ENCODE results near the gene RNASE7. TPM values are rescaled to one million over a fixed set of nuclear protein-coding genes. Genes with fewer than 3 reads are reported as not detected.
"Not testable (repeated sequence)": the region's sequence is repeated elsewhere in the genome, so short reads cannot be mapped to it uniquely, and the experiment has no call there.

Gene RNASE7, protein sequence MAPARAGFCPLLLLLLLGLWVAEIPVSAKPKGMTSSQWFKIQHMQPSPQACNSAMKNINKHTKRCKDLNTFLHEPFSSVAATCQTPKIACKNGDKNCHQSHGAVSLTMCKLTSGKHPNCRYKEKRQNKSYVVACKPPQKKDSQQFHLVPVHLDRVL
- total RNA-seq = not detected

DNA sequence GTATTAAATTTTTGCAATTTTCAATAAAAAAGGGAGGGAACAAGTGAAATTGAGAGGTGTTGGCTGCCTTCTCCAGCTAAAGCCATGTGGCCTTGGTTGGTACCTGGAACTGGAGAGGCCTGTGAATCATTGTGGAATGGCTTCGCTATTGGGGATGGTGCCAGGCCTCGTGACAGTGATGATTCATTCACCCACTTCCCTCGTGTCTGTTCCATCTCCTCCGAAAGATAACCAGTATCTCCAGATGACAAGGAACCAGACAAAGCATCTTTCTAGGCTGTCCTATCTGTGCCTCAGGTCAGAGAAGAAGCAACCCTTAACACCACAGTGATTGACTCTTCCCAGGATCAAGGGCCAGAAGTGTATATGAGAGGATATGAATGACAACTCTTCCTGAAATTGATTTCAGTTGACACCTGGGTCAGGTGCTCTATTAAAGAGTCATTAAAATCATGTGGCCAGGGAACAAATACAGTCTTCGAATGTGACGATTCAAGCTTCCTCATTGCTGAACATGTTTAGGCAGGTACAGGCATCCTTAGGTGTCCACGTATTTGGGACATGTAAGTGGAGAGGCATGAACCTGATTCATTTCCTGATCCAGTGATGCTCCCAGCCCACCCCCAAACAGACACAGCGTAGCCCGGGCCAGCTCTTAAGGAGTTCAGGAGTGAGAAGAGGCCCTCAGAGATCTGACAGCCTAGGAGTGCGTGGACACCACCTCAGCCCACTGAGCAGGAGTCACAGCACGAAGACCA is at the start of gene RNASE7:
Gene RNASE7, plus strand, starts transcription at position 687 of the 758 bp plus-strand sequence. CDS start 631 bp downstream, outside the sequence.
- no peaks in the 10 kb centered on the region for H3K36me3 Mint-ChIP-seq (ENCODE audit: low read depth)
- POLR2A ChIA-PET = no interaction called here
- CTCF ChIA-PET = interaction anchor here (1.7 to 7.2 kb wide), 4 partner anchors 13 to 71 kb away, joined by 5 to 172 read pairs (median 14); partner anchors contain the start of gene TPPP2

GRCh38 chr14:20996521-20996920 is 45.6 kb upstream of the RNASE7 start:
- no peaks in the 10 kb centered on the region for H3K27me3 Mint-ChIP-seq (ENCODE audit: low read depth)
- DNase-seq = no peak
- H3K9me3 Mint-ChIP-seq (ENCODE audit: insufficient read depth) = no peaks in the 10 kb centered on the region
- no peak overlapping the region for H3K4me3 Mint-ChIP-seq
- ChIA-PET CTCF (interaction anchor here (1.0 to 11.9 kb wide), 3 partner anchors 9 to 43 kb away, joined by 3 to 126 read pairs (median 4); no protein-coding TSS in a partner anchor), POLR2A (no interaction called here)
- no peak for ATAC-seq
- H3K27ac Mint-ChIP-seq = no peak overlapping the region
- peaks cover 52% of the 10 kb centered on the region for H3K36me3 Mint-ChIP-seq (ENCODE audit: low read depth)
- H3K4me1 Mint-ChIP-seq (ENCODE audit: low read depth) = peaks cover 23% of the 10 kb centered on the region

More for the DNA sequence above, at the start of gene RNASE7:
- no peaks in the 10 kb centered on the region for H3K9me3 Mint-ChIP-seq (ENCODE audit: insufficient read depth)
- H3K4me1 Mint-ChIP-seq (ENCODE audit: low read depth) = peaks cover 6% of the 10 kb centered on the region
- no peak within 1 kb of the TSS for H3K27ac Mint-ChIP-seq
- peaks cover 31% of the 10 kb centered on the region for H3K27me3 Mint-ChIP-seq (ENCODE audit: low read depth)
- no peak for ATAC-seq
- no peak within 1 kb of the TSS for H3K4me3 Mint-ChIP-seq
- no peak for DNase-seq

GRCh38 chr14:20997115-20997514 is 45.0 kb upstream of the RNASE7 start:
- CTCF ChIA-PET = interaction anchor here (1.0 to 11.9 kb wide), 5 partner anchors 8 to 108 kb away, joined by 3 to 126 read pairs (median 13); no protein-coding TSS in a partner anchor
- H3K27me3 Mint-ChIP-seq (ENCODE audit: low read depth) = no peaks in the 10 kb centered on the region
- ATAC-seq = no peak
- POLR2A ChIA-PET = no interaction called here
- DNase-seq = no peak
- H3K27ac Mint-ChIP-seq = no peak overlapping the region
- peaks cover 17% of the 10 kb centered on the region for H3K4me1 Mint-ChIP-seq (ENCODE audit: low read depth)
- H3K9me3 Mint-ChIP-seq (ENCODE audit: insufficient read depth) = no peaks in the 10 kb centered on the region
- no peak overlapping the region for H3K4me3 Mint-ChIP-seq
- H3K36me3 Mint-ChIP-seq (ENCODE audit: low read depth) = peaks cover 47% of the 10 kb centered on the region

DNA sequence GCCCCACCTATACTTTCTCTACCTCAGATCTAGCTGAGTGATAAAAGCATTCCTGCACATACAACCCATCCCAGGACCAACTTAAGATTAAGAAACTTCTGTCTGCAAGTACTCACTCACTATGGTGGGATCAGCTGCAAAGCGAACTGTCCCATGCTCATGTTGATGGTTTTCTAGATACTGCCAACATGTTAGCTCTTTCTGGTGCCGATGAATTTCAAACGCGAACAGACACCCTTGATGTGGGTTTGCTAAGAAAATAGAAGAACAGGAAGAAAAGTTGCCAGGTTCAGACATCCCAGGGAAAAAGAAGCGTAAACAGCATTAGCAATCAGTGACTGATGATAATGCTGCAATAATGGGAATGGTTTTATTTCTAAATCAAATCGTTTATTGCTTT is 44.6 kb upstream of the RNASE7 start:
- H3K36me3 Mint-ChIP-seq (ENCODE audit: low read depth) = peaks cover 46% of the 10 kb centered on the region
- DNase-seq (no peak), ATAC-seq (no peak)
- POLR2A ChIA-PET = interaction anchor here (0.5 kb wide), 1 partner anchor 9 kb away, joined by 4 read pairs; no protein-coding TSS in a partner anchor
- CTCF ChIA-PET = interaction anchor here (1.0 to 11.9 kb wide), 5 partner anchors 8 to 108 kb away, joined by 3 to 126 read pairs (median 13); no protein-coding TSS in a partner anchor
- no peak overlapping the region for H3K4me3 Mint-ChIP-seq
- H3K9me3 Mint-ChIP-seq (ENCODE audit: insufficient read depth) = no peaks in the 10 kb centered on the region
- H3K27me3 Mint-ChIP-seq (ENCODE audit: low read depth) = no peaks in the 10 kb centered on the region
- H3K27ac Mint-ChIP-seq = no peak overlapping the region
- H3K4me1 Mint-ChIP-seq (ENCODE audit: low read depth) = peaks cover 15% of the 10 kb centered on the region

- no peak overlapping the region for H3K4me3 Mint-ChIP-seq
- DNase-seq (no peak), ATAC-seq (no peak)
- CTCF ChIA-PET = interaction anchor here (1.2 to 11.9 kb wide), 4 partner anchors 17 to 107 kb away, joined by 3 to 126 read pairs (median 16); no protein-coding TSS in a partner anchor
- peaks cover 42% of the 10 kb centered on the region for H3K36me3 Mint-ChIP-seq (ENCODE audit: low read depth)
- POLR2A ChIA-PET = no interaction called here
- no peaks in the 10 kb centered on the region for H3K9me3 Mint-ChIP-seq (ENCODE audit: insufficient read depth)
- H3K27ac Mint-ChIP-seq = peak overlapping the region; percentile 51
- peaks cover 13% of the 10 kb centered on the region for H3K4me1 Mint-ChIP-seq (ENCODE audit: low read depth)
- H3K27me3 Mint-ChIP-seq (ENCODE audit: low read depth) = no peaks in the 10 kb centered on the region
Observed at GRCh38 chr14:20998139-20998538, 44.0 kb upstream of the RNASE7 start.

GRCh38 chr14:20998674-20999366 is 43.3 kb upstream of the RNASE7 start, which contains the start of gene SLC39A2:
Gene SLC39A2, plus strand, starts transcription at chr14:20999293. Its CDS starts 154 bp downstream, at chr14:20999447.
- CTCF ChIA-PET = interaction anchor here (1.2 to 11.9 kb wide), 4 partner anchors 17 to 106 kb away, joined by 3 to 126 read pairs (median 16); no protein-coding TSS in a partner anchor
- Mint-ChIP-seq H3K36me3 (ENCODE audit: low read depth) (peaks cover 39% of the 10 kb centered on the region), H3K27ac (peak within 1 kb of the TSS; percentile 51), H3K4me3 (no peak within 1 kb of the TSS), H3K4me1 (ENCODE audit: low read depth) (peaks cover 12% of the 10 kb centered on the region), H3K27me3 (ENCODE audit: low read depth) (no peaks in the 10 kb centered on the region), H3K9me3 (ENCODE audit: insufficient read depth) (no peaks in the 10 kb centered on the region)
- ATAC-seq = peak; percentile 20
- POLR2A ChIA-PET = no interaction called here
- DNase-seq = no peak

- ATAC-seq (no peak), DNase-seq (no peak)
- POLR2A ChIA-PET = no interaction called here
- H3K27ac Mint-ChIP-seq = no peak overlapping the region
- peaks cover 12% of the 10 kb centered on the region for H3K4me1 Mint-ChIP-seq (ENCODE audit: low read depth)
- CTCF ChIA-PET = interaction anchor here (11.9 kb wide), 1 partner anchor 16 kb away, joined by 126 read pairs; no protein-coding TSS in a partner anchor
- H3K9me3 Mint-ChIP-seq (ENCODE audit: insufficient read depth) = no peaks in the 10 kb centered on the region
- H3K27me3 Mint-ChIP-seq (ENCODE audit: low read depth) = no peaks in the 10 kb centered on the region
- H3K4me3 Mint-ChIP-seq = no peak overlapping the region
- H3K36me3 Mint-ChIP-seq (ENCODE audit: low read depth) = peaks cover 33% of the 10 kb centered on the region
Observed at GRCh38 chr14:20999591-20999990, 42.6 kb upstream of the RNASE7 start.

GRCh38 chr14:21001218-21001617 is 40.9 kb upstream of the RNASE7 start:
- Mint-ChIP-seq H3K4me1 (ENCODE audit: low read depth) (peaks cover 12% of the 10 kb centered on the region), H3K27ac (no peak overlapping the region), H3K27me3 (ENCODE audit: low read depth) (no peaks in the 10 kb centered on the region), H3K4me3 (no peak overlapping the region), H3K36me3 (ENCODE audit: low read depth) (peaks cover 17% of the 10 kb centered on the region), H3K9me3 (ENCODE audit: insufficient read depth) (no peaks in the 10 kb centered on the region)
- no peak for DNase-seq
- CTCF ChIA-PET = interaction anchor here (1.0 to 11.9 kb wide), 4 partner anchors 10 to 104 kb away, joined by 3 to 126 read pairs (median 4); no protein-coding TSS in a partner anchor
- no peak for ATAC-seq
- POLR2A ChIA-PET = no interaction called here

DNA sequence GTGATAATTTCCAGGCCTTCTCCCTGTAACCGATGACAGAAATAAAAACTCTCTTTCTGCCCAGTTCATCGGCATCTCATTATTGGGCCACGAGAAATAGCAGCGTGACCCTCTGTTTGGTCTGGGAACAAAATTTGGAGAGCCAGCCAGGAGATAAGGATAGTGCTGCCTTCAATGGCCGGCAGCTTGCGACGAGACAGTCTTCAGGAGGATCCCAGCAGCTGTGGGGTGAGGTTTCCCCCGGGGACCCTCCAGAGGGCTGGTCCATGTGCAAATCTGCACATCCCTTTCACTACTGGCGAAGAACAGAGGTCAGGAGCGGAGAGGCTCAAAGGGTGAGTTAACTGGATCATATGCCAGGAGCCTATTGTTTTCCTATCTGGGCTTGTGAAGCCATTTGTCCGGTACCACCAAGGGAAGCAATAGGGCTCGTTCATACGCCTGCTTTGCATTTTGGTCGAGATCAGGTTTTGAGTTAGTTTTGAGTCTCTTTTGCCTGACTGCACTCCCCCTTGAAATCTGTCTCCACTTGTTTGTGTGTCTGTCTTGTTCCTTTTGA is 38.3 kb upstream of the RNASE7 start:
- CTCF ChIA-PET = interaction anchor here (0.9 to 11.9 kb wide), 6 partner anchors 9 to 101 kb away, joined by 3 to 126 read pairs (median 9); no protein-coding TSS in a partner anchor
- Mint-ChIP-seq H3K27me3 (ENCODE audit: low read depth) (no peaks in the 10 kb centered on the region), H3K36me3 (ENCODE audit: low read depth) (no peaks in the 10 kb centered on the region), H3K4me1 (ENCODE audit: low read depth) (no peaks in the 10 kb centered on the region), H3K9me3 (ENCODE audit: insufficient read depth) (no peaks in the 10 kb centered on the region), H3K27ac (no peak overlapping the region), H3K4me3 (no peak overlapping the region)
- POLR2A ChIA-PET = no interaction called here
- DNase-seq (no peak), ATAC-seq (no peak)

DNA sequence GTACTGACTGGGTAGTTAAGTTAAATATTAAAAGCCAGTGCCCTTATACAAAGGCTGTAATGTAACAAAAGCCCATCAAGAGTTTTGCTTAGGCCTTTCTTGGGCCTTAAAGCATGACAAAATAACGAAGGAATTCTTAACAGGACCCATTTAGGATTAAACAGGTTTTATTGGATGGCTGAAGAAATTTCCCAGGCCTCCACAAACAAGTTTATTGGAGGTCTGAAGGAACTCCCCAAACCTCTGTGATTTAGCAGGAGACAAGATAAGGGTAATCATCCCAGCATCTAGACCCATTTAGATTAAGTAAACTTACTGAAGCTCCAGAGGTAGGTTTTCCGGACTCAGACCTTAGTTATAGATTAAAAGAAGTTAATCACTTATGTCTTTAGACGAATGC is 32.4 kb upstream of the RNASE7 start:
- H3K4me3 Mint-ChIP-seq; H3K36me3 Mint-ChIP-seq (ENCODE audit: low read depth); H3K4me1 Mint-ChIP-seq (ENCODE audit: low read depth); DNase-seq; H3K9me3 Mint-ChIP-seq (ENCODE audit: insufficient read depth); H3K27ac Mint-ChIP-seq; ATAC-seq: not testable (repeated sequence)
- ChIA-PET CTCF (interaction anchor here (7.7 to 9.2 kb wide), 2 partner anchors 85 to 94 kb away, joined by 138 to 193 read pairs; partner anchors contain the start of gene TMEM253), POLR2A (interaction anchor here (0.7 kb wide), 1 partner anchor 146 kb away, joined by 3 read pairs; no protein-coding TSS in a partner anchor)
- H3K27me3 Mint-ChIP-seq (ENCODE audit: low read depth) = peaks cover 18% of the 10 kb centered on the region

- H3K36me3 Mint-ChIP-seq (ENCODE audit: low read depth) = no peaks in the 10 kb centered on the region
Observed at GRCh38 chr14:21011136-21011535, 31.0 kb upstream of the RNASE7 start.

More at GRCh38 chr14:21011136-21011535, 31.0 kb upstream of the RNASE7 start:
- no peaks in the 10 kb centered on the region for H3K4me1 Mint-ChIP-seq (ENCODE audit: low read depth)
- DNase-seq (no peak), ATAC-seq (no peak)
- no peak overlapping the region for H3K27ac Mint-ChIP-seq
- no peak overlapping the region for H3K4me3 Mint-ChIP-seq
- peaks cover 21% of the 10 kb centered on the region for H3K27me3 Mint-ChIP-seq (ENCODE audit: low read depth)
- H3K9me3 Mint-ChIP-seq (ENCODE audit: insufficient read depth) = no peaks in the 10 kb centered on the region
- ChIA-PET POLR2A (no interaction called here), CTCF (interaction anchor here (1.4 to 9.2 kb wide), 4 partner anchors 30 to 92 kb away, joined by 4 to 193 read pairs (median 155); partner anchors contain the start of genes RNASE7 and TMEM253)
